DOHH2 (cell line): ENCODE data around the gene GMPR.

ENCODE experiments used
- H3F3A ChIP-seq: fragments of 200-600 bp; sonication (generic), shearing (Covaris generic); 2 replicates; pipeline ENCODE4 v1.6.0; 2016; ENCODE audit warnings: antibody characterized with exemption, mild to moderate bottlenecking; ENCODE audit not compliant: control insufficient read depth, insufficient read depth
- H3K27ac ChIP-seq: fragments of 200-600 bp; sonication (generic); 2 replicates; pipeline ENCODE4 v1.5.1; 2014; ENCODE audit warnings: low read depth, mild to moderate bottlenecking, low read length, moderate library complexity
- H3K27me3 ChIP-seq: fragments of 200-600 bp; sonication (generic); 2 replicates; pipeline ENCODE4 v1.6.1; 2014; ENCODE audit warnings: mild to moderate bottlenecking, low read length, mixed read lengths; ENCODE audit not compliant: control insufficient read depth
- H3K36me3 ChIP-seq: fragments of 200-600 bp; sonication (generic); 2 replicates; pipeline ENCODE4 v1.6.1; 2014; ENCODE audit warnings: mild to moderate bottlenecking, low read length, moderate library complexity, mixed read lengths; ENCODE audit not compliant: control insufficient read depth
- H3K4me1 ChIP-seq: fragments of 200-600 bp; sonication (generic); 2 replicates; pipeline ENCODE4 v1.6.1; 2014; ENCODE audit warnings: mild to moderate bottlenecking, low read length, mixed read lengths; ENCODE audit not compliant: control insufficient read depth
- H3K4me2 ChIP-seq: fragments of 200-600 bp; sonication (generic); 2 replicates; pipeline ENCODE4 v1.6.0; 2014; ENCODE audit warnings: mild to moderate bottlenecking, low read length, moderate library complexity
- H3K4me3 ChIP-seq: fragments of 200-600 bp; sonication (generic); 2 replicates; pipeline ENCODE4 v1.5.1; 2014; ENCODE audit warnings: mild to moderate bottlenecking, low read length, mixed read lengths
- H3K79me2 ChIP-seq: fragments of 200-600 bp; sonication (generic); 2 replicates; pipeline ENCODE4 v1.6.1; 2014; ENCODE audit warnings: mild to moderate bottlenecking, low read length, mixed read lengths; ENCODE audit not compliant: control insufficient read depth
- H3K9me2 ChIP-seq: fragments of 200-600 bp; sonication (generic); replicated peaks from 2 replicates; pipeline ENCODE4 v1.6.1; 2014; ENCODE audit warnings: mild to moderate bottlenecking, low read length, mixed read lengths; ENCODE audit not compliant: control insufficient read depth
- H3K9me3 ChIP-seq: fragments of 200-600 bp; sonication (generic); 2 replicates; pipeline ENCODE4 v1.6.1; 2014; ENCODE audit warnings: antibody characterized with exemption, low read length, mixed read lengths; ENCODE audit not compliant: control insufficient read depth, insufficient read depth
- H4K20me1 ChIP-seq: fragments of 200-600 bp; sonication (generic); 2 replicates; pipeline ENCODE4 v1.6.0; 2014; ENCODE audit warnings: low read depth, mild to moderate bottlenecking, antibody characterized with exemption, low read length, moderate library complexity; ENCODE audit not compliant: control insufficient read depth, insufficient read depth
- EZH2phosphoT487 ChIP-seq: fragments of 200-600 bp; sonication (generic); IDR thresholded peaks from 2 replicates; pipeline ENCODE4 v1.6.1; 2017; ENCODE audit warnings: borderline replicate concordance, mild to moderate bottlenecking, antibody characterized with exemption, low read length, moderate library complexity, mixed read lengths
- TF ChIP-seq, protein P1 (sequence below): fragments of 200-600 bp; sonication (generic); IDR thresholded peaks from one replicate; pipeline ENCODE4 v1.5.1; 2014; ENCODE audit warnings: antibody characterized with exemption, mild to moderate bottlenecking, low read depth, low read length; ENCODE audit not compliant: poor library complexity, severe bottlenecking

Gene GMPR

GRCh38 chr6:16209539-16209938 lies 28.8 kb upstream of the GMPR start:
- no peaks in the 10 kb centered on the region for H3K36me3 ChIP-seq
- no peaks in the 10 kb centered on the region for H4K20me1 ChIP-seq
- H3K27ac ChIP-seq: no peak overlapping the region
- no peak for TF ChIP-seq EZH2phosphoT487
- TF ChIP-seq, protein P1, sequence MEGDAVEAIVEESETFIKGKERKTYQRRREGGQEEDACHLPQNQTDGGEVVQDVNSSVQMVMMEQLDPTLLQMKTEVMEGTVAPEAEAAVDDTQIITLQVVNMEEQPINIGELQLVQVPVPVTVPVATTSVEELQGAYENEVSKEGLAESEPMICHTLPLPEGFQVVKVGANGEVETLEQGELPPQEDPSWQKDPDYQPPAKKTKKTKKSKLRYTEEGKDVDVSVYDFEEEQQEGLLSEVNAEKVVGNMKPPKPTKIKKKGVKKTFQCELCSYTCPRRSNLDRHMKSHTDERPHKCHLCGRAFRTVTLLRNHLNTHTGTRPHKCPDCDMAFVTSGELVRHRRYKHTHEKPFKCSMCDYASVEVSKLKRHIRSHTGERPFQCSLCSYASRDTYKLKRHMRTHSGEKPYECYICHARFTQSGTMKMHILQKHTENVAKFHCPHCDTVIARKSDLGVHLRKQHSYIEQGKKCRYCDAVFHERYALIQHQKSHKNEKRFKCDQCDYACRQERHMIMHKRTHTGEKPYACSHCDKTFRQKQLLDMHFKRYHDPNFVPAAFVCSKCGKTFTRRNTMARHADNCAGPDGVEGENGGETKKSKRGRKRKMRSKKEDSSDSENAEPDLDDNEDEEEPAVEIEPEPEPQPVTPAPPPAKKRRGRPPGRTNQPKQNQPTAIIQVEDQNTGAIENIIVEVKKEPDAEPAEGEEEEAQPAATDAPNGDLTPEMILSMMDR: no peak
- H3K9me3 ChIP-seq: no peaks in the 10 kb centered on the region
- H3K4me1 ChIP-seq: peaks cover 43% of the 10 kb centered on the region
- H3K9me2 ChIP-seq: no peaks in the 10 kb centered on the region
- H3K4me3 ChIP-seq: no peak overlapping the region
- peaks cover 3% of the 10 kb centered on the region; the same call in 1 of the 2 replicates for H3K27me3 ChIP-seq
- peaks cover 15% of the 10 kb centered on the region for H3F3A ChIP-seq
- no peaks in the 10 kb centered on the region for H3K79me2 ChIP-seq
- H3K4me2 ChIP-seq: no peak overlapping the region

GRCh38 chr6:16212276-16212675 lies 26.1 kb upstream of the GMPR start:
- no peaks in the 10 kb centered on the region for H3K9me2 ChIP-seq
- no peak overlapping the region for H3K4me2 ChIP-seq
- no peak overlapping the region for H3K27ac ChIP-seq
- no peak overlapping the region for H3K4me3 ChIP-seq
- H3K4me1 ChIP-seq: peaks cover 20% of the 10 kb centered on the region
- no peaks in the 10 kb centered on the region for H3K36me3 ChIP-seq
- peaks cover 3% of the 10 kb centered on the region; the same call in 1 of the 2 replicates for H3K27me3 ChIP-seq
- TF ChIP-seq, protein P1: no peak
- no peak for TF ChIP-seq EZH2phosphoT487
- H3K9me3 ChIP-seq: no peaks in the 10 kb centered on the region
- H3K79me2 ChIP-seq: no peaks in the 10 kb centered on the region
- no peaks in the 10 kb centered on the region for H3F3A ChIP-seq
- H4K20me1 ChIP-seq: no peaks in the 10 kb centered on the region

DNA sequence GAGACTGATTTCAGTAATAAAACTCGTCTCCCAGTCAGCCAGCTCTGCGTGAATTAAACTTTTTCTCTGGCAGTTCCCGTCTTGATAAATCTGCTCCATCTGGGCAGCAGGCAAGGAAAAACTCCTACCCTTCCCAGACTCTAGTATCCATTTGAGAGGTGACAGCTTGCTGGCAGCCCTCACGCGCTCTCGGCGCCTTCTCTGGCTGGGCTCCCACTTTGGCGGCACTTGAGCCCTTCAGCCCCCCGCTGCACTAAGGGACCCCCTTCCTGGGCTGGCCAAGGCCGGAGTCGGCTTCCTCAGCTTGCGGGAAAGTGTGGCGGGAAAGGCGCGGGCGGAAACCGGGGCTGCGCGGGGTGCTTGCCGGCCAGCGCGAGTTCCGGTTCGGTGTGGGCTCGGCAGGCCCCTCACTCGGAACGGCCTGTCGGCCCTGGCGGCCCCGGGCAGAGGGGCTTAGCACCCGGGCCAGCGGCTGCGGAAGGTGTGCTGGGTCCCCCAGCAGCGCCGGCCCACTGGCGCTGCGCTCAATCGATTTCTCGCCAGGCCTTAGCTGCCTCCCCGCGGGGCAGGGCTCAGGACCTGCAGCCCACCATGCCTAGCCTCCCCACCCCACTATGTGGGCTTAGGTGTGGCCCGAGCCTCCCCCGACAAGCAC lies 21.8 kb upstream of the GMPR start:
- Histone ChIP-seq H4K20me1 (no peaks in the 10 kb centered on the region), H3K9me2 (no peaks in the 10 kb centered on the region), H3K9me3 (no peaks in the 10 kb centered on the region; the same call in 1 of the 2 replicates), H3K36me3 (no peaks in the 10 kb centered on the region), H3K4me1 (peaks cover 18% of the 10 kb centered on the region), H3F3A (0 out of 2 replicates have a peak, but pooled peaks cover 3% of the 10 kb centered on the region), H3K4me3 (no peak overlapping the region), H3K4me2 (no peak overlapping the region), H3K79me2 (no peaks in the 10 kb centered on the region), H3K27ac (no peak overlapping the region), H3K27me3 (peaks cover 3% of the 10 kb centered on the region; the same call in 1 of the 2 replicates)
- no peak for TF ChIP-seq EZH2phosphoT487
- TF ChIP-seq, protein P1: no peak
